Activated CD8-positive, alpha-beta T cell treated with anti-CD3 and anti-CD28 coated beads for 36 hours (primary cell): ENCODE results near the gene SRSF4. TPM values are rescaled to one million over a fixed set of nuclear protein-coding genes. Genes with fewer than 3 reads are reported as not detected.

Experiments used
- ATAC-seq: fragments of 200-7000 bp; cut with Tn5 transposase; one replicate; pipeline ENCODE4 v1.10.0; 2021; ENCODE audit warnings: mild to moderate bottlenecking, moderate library complexity
- CTCF ChIA-PET: fragments of 350-600 bp; sonication (Branson Sonifier 250); formaldehyde crosslinking; loops from one replicate; lab custom pipeline; 2021; ENCODE audit warnings: antibody characterized with exemption; lab: Charles Lee
- POLR2A ChIA-PET: fragments of 350-600 bp; sonication (Branson Sonifier 250); formaldehyde crosslinking; loops from one replicate; lab custom pipeline; 2021; ENCODE audit warnings: antibody characterized with exemption; lab: Charles Lee
- DNase-seq: peaks from one replicate; pipeline ENCODE4 v3.0.0-alpha.2; 2020
- H3K27ac Mint-ChIP-seq: one replicate; pipeline ENCODE4 v1.8.0; 2021; ENCODE audit warnings: mild to moderate bottlenecking, mixed read lengths
- H3K27me3 Mint-ChIP-seq: one replicate; pipeline ENCODE4 v1.8.0; 2021; ENCODE audit warnings: mixed read lengths
- H3K36me3 Mint-ChIP-seq: one replicate; pipeline ENCODE4 v1.8.0; 2021; ENCODE audit warnings: low read depth, mixed read lengths
- H3K4me1 Mint-ChIP-seq: one replicate; pipeline ENCODE4 v1.8.0; 2021; ENCODE audit warnings: low read depth, mixed read lengths
- H3K4me3 Mint-ChIP-seq: one replicate; pipeline ENCODE4 v1.8.0; 2021; ENCODE audit warnings: mild to moderate bottlenecking, moderate library complexity, mixed read lengths
- H3K9me3 Mint-ChIP-seq: one replicate; pipeline ENCODE4 v1.8.0; 2021; ENCODE audit warnings: mixed read lengths
- intact Hi-C: fragments of 100-400 bp; cut with micrococcal nuclease; formaldehyde crosslinking; loops from one replicate; pipeline ENCODE4 v1.10.0; 2022
- total RNA-seq, 2 experiments: library from RNA; stranded (reverse); gene quantifications; one replicate each; pipeline ENCODE4 v1.2.3, GENCODE V29; 2021
- TF ChIP-seq, protein P1 (sequence below): fragments of 200-600 bp; IDR thresholded peaks from one replicate; pipeline ENCODE4 v1.8.0; 2022; ENCODE audit warnings: antibody characterized with exemption, mild to moderate bottlenecking

The SRSF4 gene
- 100 to 1,000 TPM; 121 to 123 TPM for total RNA-seq

DNA sequence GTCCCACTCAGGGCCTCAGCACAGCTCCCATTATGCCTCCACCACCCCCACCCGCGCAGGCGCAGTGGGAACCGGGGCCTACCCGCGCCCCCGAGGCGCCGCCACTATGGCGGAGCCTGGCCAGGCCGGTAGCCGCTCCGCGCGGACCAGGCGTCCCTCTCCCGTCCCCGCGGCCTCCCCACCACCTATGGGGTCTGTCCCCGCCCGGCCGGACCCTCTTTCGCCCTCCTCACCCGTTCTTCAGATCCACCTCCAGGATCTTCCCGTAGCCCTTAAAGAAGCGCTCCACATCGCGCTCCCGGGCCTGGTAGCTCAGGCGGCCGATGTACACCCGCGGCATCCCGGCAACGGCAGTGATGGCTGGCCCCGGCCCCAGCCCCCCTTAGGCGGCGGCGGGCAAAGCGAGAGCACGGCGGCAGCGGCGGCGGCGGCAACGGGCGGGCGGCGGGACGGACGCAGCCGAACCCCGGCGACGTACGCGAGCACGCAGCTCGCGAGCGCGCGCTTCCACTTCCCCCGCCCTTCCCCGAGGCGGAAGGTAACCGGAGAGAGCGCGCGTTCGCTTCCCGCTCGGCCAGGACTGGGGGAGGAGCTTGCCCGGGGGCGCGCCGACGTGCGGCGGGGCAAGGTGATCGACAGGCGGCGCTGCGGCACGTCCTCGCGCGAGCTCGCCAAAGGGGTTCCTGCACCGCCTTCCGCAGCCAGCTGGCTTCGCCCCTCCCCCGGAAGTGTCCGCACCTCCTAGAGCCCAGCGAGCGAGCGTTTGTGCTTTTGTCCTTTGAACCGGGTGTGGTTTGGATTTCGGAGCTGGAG lies at the start of gene SRSF4:
Gene SRSF4, minus strand, starts transcription at position 488 of the 813 bp plus-strand sequence. Its CDS starts 148 bp downstream, at position 340.
- peak; percentile 95 for ATAC-seq
- Mint-ChIP-seq H3K27me3 (no peaks in the 10 kb centered on the region), H3K9me3 (no peaks in the 10 kb centered on the region), H3K36me3 (peaks cover 38% of the 10 kb centered on the region), H3K4me1 (peaks cover 42% of the 10 kb centered on the region), H3K4me3 (peak within 1 kb of the TSS; percentile 83), H3K27ac (peak within 1 kb of the TSS; percentile 98)
- POLR2A ChIA-PET: interaction anchor here (0.5 to 3.4 kb wide), 23 partner anchors 10 to 674 kb away, joined by 3 to 23 read pairs (median 5); partner anchors contain the start of genes MECR, RNU11, TMEM200B and YTHDF2
- intact Hi-C loops: loop anchor here (5.0 kb wide), 2 partner anchors 299 to 534 kb away; partner anchors contain the start of gene RNU11
- CTCF ChIA-PET: interaction anchor here (0.7 to 4.2 kb wide), 16 partner anchors 10 to 304 kb away, joined by 3 to 63 read pairs (median 4); partner anchors contain the start of gene MECR
- peak; percentile 98 for DNase-seq
- TF ChIP-seq, protein P1, sequence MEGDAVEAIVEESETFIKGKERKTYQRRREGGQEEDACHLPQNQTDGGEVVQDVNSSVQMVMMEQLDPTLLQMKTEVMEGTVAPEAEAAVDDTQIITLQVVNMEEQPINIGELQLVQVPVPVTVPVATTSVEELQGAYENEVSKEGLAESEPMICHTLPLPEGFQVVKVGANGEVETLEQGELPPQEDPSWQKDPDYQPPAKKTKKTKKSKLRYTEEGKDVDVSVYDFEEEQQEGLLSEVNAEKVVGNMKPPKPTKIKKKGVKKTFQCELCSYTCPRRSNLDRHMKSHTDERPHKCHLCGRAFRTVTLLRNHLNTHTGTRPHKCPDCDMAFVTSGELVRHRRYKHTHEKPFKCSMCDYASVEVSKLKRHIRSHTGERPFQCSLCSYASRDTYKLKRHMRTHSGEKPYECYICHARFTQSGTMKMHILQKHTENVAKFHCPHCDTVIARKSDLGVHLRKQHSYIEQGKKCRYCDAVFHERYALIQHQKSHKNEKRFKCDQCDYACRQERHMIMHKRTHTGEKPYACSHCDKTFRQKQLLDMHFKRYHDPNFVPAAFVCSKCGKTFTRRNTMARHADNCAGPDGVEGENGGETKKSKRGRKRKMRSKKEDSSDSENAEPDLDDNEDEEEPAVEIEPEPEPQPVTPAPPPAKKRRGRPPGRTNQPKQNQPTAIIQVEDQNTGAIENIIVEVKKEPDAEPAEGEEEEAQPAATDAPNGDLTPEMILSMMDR: peak; percentile 53

GRCh38 chr1:29230553-29231378 lies 49.1 kb upstream of the SRSF4 start, which contains the start of gene MECR:
Gene MECR (minus strand): TSS chr1:29230934. CDS start chr1:29230906, 28 bp downstream.
- CTCF ChIA-PET: interaction anchor here (0.7 to 2.1 kb wide), 7 partner anchors 10 to 1488 kb away, joined by 3 to 11 read pairs (median 3); partner anchors contain the start of gene SRSF4
- TF ChIP-seq, protein P1: no peak
- peaks cover 21% of the 10 kb centered on the region for H3K4me1 Mint-ChIP-seq
- peak within 1 kb of the TSS; percentile 97 for H3K4me3 Mint-ChIP-seq
- POLR2A ChIA-PET: interaction anchor here (0.6 to 3.1 kb wide), 9 partner anchors 9 to 220 kb away, joined by 3 to 11 read pairs (median 3); partner anchors contain the start of gene SRSF4
- peaks cover 3% of the 10 kb centered on the region for H3K27me3 Mint-ChIP-seq
- ATAC-seq (peak; percentile 98), DNase-seq (peak; percentile 96)
- no peaks in the 10 kb centered on the region for H3K36me3 Mint-ChIP-seq
- H3K9me3 Mint-ChIP-seq: no peaks in the 10 kb centered on the region
- peak within 1 kb of the TSS; percentile 89 for H3K27ac Mint-ChIP-seq
- intact Hi-C loops: no loop called here

- H3K27me3 Mint-ChIP-seq: no peaks in the 10 kb centered on the region
- DNase-seq (no peak), ATAC-seq (no peak)
- TF ChIP-seq, protein P1: no peak
- H3K4me3 Mint-ChIP-seq: peak overlapping the region; percentile 97
- ChIA-PET CTCF (interaction anchor here (0.7 to 2.1 kb wide), 5 partner anchors 10 to 1150 kb away, joined by 3 to 11 read pairs (median 3); partner anchors contain the start of gene SRSF4), POLR2A (interaction anchor here (0.6 to 3.1 kb wide), 8 partner anchors 8 to 76 kb away, joined by 3 to 11 read pairs (median 3); partner anchors contain the start of gene SRSF4)
- peak overlapping the region; percentile 89 for H3K27ac Mint-ChIP-seq
- intact Hi-C loops: no loop called here
- no peaks in the 10 kb centered on the region for H3K9me3 Mint-ChIP-seq
- peaks cover 2% of the 10 kb centered on the region for H3K36me3 Mint-ChIP-seq
- peaks cover 21% of the 10 kb centered on the region for H3K4me1 Mint-ChIP-seq
Observed at GRCh38 chr1:29230204-29230552, 48.5 kb upstream of the SRSF4 start.

- H3K9me3 Mint-ChIP-seq: no peaks in the 10 kb centered on the region
- H3K36me3 Mint-ChIP-seq: peaks cover 4% of the 10 kb centered on the region
- ATAC-seq (no peak), DNase-seq (no peak)
- TF ChIP-seq, protein P1: no peak
- no peak overlapping the region for H3K4me3 Mint-ChIP-seq
- H3K27ac Mint-ChIP-seq: no peak overlapping the region
- no peaks in the 10 kb centered on the region for H3K27me3 Mint-ChIP-seq
- intact Hi-C loops: no loop called here
- POLR2A ChIA-PET: no interaction called here
- H3K4me1 Mint-ChIP-seq: peaks cover 21% of the 10 kb centered on the region
- CTCF ChIA-PET: interaction anchor here (1.7 kb wide), 1 partner anchor 46 kb away, joined by 4 read pairs; the partner anchor contains the start of gene SRSF4
Observed at GRCh38 chr1:29227511-29227910, 45.8 kb upstream of the SRSF4 start.
